Measurements from ENCODE around the gene CD2BP2. TPM values are rescaled to one million over a fixed set of nuclear protein-coding genes. Genes with fewer than 3 reads are reported as not detected.
"Not testable (repeated sequence)": the region's sequence is repeated elsewhere in the genome, so short reads cannot be mapped to it uniquely, and the experiment has no call there.

CD2BP2 gene
- total RNA-seq, 1 donor from 2014 or later: 85.2 TPM

DNA sequence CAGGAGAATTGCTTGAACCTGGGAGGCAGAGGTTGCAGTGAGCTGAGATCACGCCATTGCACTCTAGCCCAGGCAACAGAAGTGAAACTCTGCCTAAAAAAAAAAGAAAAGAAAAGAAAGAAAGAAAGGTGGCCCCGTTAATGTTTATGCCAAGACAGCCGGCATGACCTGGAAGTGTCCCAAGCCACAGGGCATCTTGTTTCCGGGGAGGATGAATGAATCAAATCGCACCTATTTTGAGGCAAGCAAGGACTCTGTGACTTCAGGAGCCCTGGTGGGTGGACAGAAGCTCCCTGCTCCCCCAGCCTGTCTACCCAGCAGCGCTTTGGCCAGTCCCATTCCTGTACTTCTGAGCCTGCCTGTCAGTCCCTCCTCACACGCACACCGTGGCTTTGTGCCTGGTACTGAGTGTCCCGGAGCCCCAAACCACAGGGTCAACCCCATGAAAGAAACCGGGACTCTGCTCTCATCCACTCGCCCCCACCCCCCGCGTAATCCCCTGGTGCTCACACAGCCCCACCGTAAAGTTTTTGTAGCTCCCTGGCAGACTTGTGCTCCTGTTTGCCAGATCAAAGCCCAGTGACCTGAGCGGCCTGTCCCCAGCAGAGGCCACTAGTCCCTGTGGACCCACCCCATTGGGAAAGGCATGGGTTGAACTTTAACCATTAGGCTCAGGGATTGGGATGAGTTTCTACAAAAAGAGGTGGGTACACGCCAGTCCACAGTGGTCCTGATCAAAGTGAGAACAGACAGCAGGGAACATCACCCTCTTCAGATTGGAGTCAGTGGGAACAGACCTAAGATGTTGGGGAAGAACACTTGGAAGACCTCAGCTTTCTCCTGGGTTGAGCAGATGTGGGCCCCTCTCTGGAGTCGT, 19.3 kb downstream of the CD2BP2 start:
- Mint-ChIP-seq H3K36me3 (ENCODE audit: low read depth) (no peaks in the 10 kb centered on the region), H3K4me3 (peak overlapping the region; percentile 86), H3K27me3 (ENCODE audit: low read depth) (no peaks in the 10 kb centered on the region), H3K4me1 (peaks cover 10% of the 10 kb centered on the region), H3K9me3 (no peaks in the 10 kb centered on the region), H3K27ac (ENCODE audit: unreplicated experiment) (no peak overlapping the region)
- no peak for DNase-seq (ENCODE audit: low read depth, low spot score)
- TF ChIP-seq, protein P1, sequence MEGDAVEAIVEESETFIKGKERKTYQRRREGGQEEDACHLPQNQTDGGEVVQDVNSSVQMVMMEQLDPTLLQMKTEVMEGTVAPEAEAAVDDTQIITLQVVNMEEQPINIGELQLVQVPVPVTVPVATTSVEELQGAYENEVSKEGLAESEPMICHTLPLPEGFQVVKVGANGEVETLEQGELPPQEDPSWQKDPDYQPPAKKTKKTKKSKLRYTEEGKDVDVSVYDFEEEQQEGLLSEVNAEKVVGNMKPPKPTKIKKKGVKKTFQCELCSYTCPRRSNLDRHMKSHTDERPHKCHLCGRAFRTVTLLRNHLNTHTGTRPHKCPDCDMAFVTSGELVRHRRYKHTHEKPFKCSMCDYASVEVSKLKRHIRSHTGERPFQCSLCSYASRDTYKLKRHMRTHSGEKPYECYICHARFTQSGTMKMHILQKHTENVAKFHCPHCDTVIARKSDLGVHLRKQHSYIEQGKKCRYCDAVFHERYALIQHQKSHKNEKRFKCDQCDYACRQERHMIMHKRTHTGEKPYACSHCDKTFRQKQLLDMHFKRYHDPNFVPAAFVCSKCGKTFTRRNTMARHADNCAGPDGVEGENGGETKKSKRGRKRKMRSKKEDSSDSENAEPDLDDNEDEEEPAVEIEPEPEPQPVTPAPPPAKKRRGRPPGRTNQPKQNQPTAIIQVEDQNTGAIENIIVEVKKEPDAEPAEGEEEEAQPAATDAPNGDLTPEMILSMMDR (conservative IDR thresholded peaks at IDR 0.05): no peak

DNA sequence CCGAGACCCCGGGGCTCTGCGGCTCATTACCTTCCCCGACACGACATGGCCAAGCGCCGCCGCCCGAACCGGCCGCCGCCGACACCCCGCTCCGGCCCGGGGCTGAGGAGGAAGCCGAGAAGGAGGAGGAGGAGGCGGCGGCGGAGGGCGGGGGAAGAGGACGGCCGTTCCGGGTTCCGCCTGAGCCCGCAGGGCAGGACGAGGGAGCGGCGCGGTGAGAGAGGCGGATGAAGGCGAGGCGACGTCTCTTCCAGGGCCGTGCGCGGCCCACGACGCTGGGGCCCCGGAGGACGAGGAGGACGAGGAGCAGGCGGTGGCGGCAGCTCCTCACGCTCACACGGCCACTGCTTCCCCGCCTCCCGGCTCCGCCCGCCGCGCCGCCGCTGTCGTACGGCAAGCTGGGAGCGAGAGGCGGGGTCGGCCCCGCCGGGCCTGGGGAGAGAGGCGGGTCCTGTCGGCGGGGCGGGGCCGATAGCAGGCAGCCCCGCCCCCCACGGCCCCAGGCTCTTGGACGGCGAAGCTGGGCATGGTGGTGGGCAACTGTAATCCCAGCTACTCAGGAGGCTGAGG, 20.0 kb downstream of the CD2BP2 start:
- H3K27me3 Mint-ChIP-seq (ENCODE audit: low read depth); H3K36me3 Mint-ChIP-seq (ENCODE audit: low read depth); H3K9me3 Mint-ChIP-seq; H3K27ac Mint-ChIP-seq (ENCODE audit: unreplicated experiment): not testable (repeated sequence)
- H3K4me1 Mint-ChIP-seq: peaks cover 13% of the 10 kb centered on the region
- peak overlapping the region; percentile 86 for H3K4me3 Mint-ChIP-seq
- peak; percentile 72 for DNase-seq (ENCODE audit: low read depth, low spot score)

DNA sequence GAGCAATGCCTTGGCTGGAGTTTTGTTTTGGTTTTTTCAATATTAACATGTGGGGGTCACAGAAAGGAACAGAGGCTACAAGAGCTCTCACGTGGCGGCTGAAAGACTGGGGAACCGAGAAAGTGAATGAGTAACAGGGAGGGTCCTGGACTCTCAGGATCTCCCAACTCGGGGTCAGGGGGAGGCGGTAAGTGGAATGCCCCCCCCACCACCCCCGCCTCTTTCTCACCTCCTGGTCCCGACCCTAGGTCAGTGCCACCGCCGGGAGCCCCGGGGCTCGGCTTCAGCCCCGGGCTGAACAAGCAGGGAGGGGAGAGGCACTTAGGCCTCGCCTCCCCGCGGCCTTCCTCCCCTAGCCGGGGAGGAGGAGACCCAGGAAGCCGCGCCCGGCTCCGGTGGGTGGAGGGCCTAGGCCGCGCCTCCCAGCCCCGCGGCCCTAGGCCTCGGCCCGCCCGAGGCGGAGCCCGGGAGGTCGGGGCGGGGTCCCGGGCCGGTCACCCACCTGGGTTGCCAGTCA, 20.6 kb downstream of the CD2BP2 start:
- Mint-ChIP-seq H3K27ac (ENCODE audit: unreplicated experiment) (peak overlapping the region; percentile 94), H3K4me1 (peaks cover 13% of the 10 kb centered on the region), H3K4me3 (peak overlapping the region; percentile 95)
- DNase-seq (ENCODE audit: low read depth, low spot score): peak; percentile 50
- not testable (repeated sequence) for H3K27me3 Mint-ChIP-seq (ENCODE audit: low read depth); H3K9me3 Mint-ChIP-seq; H3K36me3 Mint-ChIP-seq (ENCODE audit: low read depth)

DNA sequence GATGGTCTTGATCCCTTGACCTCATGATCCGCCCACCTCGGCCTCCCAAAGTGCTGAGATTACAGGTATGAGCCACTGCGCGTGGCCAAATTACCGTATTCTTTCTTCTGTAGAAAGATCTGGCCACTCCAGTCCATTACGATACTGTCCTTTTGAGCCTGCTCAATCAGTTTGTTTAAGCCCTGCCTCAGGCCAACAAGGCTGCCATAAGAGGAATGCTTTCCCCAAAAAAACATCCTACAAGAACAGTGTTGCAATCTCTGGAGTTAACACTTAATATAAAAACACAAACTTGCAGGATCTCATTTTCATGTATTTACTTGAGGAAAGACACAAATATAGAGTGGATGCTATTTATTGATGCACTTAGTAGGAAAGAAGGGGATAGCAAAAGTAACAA, 30.9 kb downstream of the CD2BP2 start:
- not testable (repeated sequence) for H3K9me3 Mint-ChIP-seq; H3K4me1 Mint-ChIP-seq; H3K36me3 Mint-ChIP-seq (ENCODE audit: low read depth); H3K27ac Mint-ChIP-seq (ENCODE audit: unreplicated experiment); H3K4me3 Mint-ChIP-seq; DNase-seq (ENCODE audit: low read depth, low spot score); H3K27me3 Mint-ChIP-seq (ENCODE audit: low read depth)

DNA sequence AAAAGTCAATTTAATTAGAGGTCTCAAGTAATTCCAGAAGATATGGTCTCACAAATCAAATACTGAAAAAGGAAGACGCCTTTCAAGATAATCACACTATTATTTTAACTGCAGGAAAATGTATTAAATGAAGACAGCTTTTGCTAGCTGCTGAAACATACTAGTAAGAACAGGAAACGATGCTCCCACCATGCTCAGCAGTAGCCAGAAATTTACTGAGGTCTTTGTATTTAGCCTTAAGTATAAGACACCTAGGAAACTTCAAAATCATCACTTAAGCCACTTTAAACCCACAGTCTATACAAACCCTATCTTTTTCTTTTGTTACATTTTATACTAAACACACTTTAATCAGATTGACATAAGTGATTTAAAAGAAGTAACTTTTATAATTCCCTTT, 36.5 kb downstream of the CD2BP2 start:
- not testable (repeated sequence) for H3K36me3 Mint-ChIP-seq (ENCODE audit: low read depth); H3K27ac Mint-ChIP-seq (ENCODE audit: unreplicated experiment); H3K4me1 Mint-ChIP-seq; DNase-seq (ENCODE audit: low read depth, low spot score); H3K9me3 Mint-ChIP-seq; H3K4me3 Mint-ChIP-seq; H3K27me3 Mint-ChIP-seq (ENCODE audit: low read depth)

DNA sequence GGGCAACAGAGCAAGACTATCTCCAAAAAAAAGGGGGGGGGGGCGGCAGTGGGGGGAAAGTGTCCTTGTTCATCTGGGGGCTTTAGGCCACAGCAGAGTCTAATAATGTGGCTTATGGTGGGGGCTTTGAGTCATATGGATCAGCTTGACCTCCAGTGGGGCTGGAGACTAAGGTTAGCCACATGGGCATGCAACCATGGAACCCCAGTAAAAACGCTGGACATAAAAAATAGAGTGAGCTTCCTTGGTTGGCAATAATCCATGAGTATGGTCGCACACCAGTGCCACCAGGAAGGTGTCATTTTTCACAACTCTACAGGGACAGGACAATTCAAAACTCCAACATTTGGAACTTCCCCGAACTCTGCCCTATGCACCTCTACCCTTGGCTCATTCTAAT, 44.2 kb downstream of the CD2BP2 start:
- H3K27me3 Mint-ChIP-seq (ENCODE audit: low read depth); H3K4me1 Mint-ChIP-seq; H3K4me3 Mint-ChIP-seq; H3K27ac Mint-ChIP-seq (ENCODE audit: unreplicated experiment); DNase-seq (ENCODE audit: low read depth, low spot score); H3K9me3 Mint-ChIP-seq; H3K36me3 Mint-ChIP-seq (ENCODE audit: low read depth): not testable (repeated sequence)

DNA sequence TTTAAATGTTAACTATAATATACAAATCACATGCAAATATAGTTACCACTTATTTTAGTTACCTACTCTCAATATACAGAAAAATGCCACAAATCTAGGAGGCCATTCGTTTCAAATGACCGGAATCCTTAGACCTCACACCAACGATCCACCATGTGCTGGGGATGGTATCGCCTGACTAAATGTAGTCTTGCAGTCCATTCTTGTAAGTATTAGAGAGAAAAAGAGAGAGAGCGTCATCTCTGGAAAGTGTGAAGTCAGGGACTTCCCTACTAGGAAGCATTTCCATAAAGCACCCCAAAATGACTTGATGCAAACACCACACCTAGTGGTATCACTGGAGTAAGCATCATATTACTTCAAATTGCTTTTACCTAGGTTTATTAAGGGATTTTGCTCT, 45.9 kb downstream of the CD2BP2 start:
- not testable (repeated sequence) for DNase-seq (ENCODE audit: low read depth, low spot score); H3K9me3 Mint-ChIP-seq; H3K4me1 Mint-ChIP-seq; H3K36me3 Mint-ChIP-seq (ENCODE audit: low read depth); H3K27me3 Mint-ChIP-seq (ENCODE audit: low read depth); H3K4me3 Mint-ChIP-seq; H3K27ac Mint-ChIP-seq (ENCODE audit: unreplicated experiment)

Other genes starting within 250 kb of the CD2BP2 start
- gene GDPD3, start 241.8 kb downstream of the CD2BP2 start, total RNA-seq: 6.7 and 7.7 TPM in 2 replicates
- 60.5 and 62.6 TPM in 2 replicates for gene MAPK3, start 232.1 kb downstream of the CD2BP2 start, total RNA-seq
- gene CORO1A, start 171.7 kb downstream of the CD2BP2 start, total RNA-seq: 25.2 and 25.8 TPM in 2 replicates
- 103 and 118 TPM in 2 replicates for gene BOLA2B, start 161.6 kb downstream of the CD2BP2 start, total RNA-seq
- gene SLX1A, start 161.4 kb downstream of the CD2BP2 start, total RNA-seq: 45.0 and 69.1 TPM in 2 replicates
- 23.9 and 26.4 TPM in 2 replicates for gene SULT1A3, start 156.1 kb downstream of the CD2BP2 start, total RNA-seq
- gene NPIPB13, start 106.8 kb downstream of the CD2BP2 start, total RNA-seq: 11.2 and 15.4 TPM in 2 replicates
- 39.7 and 45.6 TPM in 2 replicates for gene TBC1D10B, start 15.2 kb upstream of the CD2BP2 start, total RNA-seq
- gene MYL11, start 19.5 kb upstream of the CD2BP2 start, total RNA-seq: not detected in 2 replicates
- 2.3 and 2.9 TPM in 2 replicates for gene SEPTIN1, start 27.3 kb upstream of the CD2BP2 start, total RNA-seq
- gene ZNF48, start 40.1 kb upstream of the CD2BP2 start, total RNA-seq: 59.9 and 60.9 TPM in 2 replicates
- 17.5 and 18.9 TPM in 2 replicates for gene ZNF771, start 52.3 kb upstream of the CD2BP2 start, total RNA-seq
- gene DCTPP1, start 74.7 kb upstream of the CD2BP2 start, total RNA-seq: 91.6 and 94.3 TPM in 2 replicates
- gene SEPHS2, start 90.6 kb upstream of the CD2BP2 start, total RNA-seq: 29.6 and 30.5 TPM in 2 replicates
- not detected in 2 replicates for gene ITGAL, start 117.4 kb upstream of the CD2BP2 start, total RNA-seq
- gene ZNF768, start 171.3 kb upstream of the CD2BP2 start, total RNA-seq: 64.0 and 68.5 TPM in 2 replicates
- 10.5 and 11.3 TPM in 2 replicates for gene ZNF747, start 179.6 kb upstream of the CD2BP2 start, total RNA-seq
- gene ZNF764, start 203.1 kb upstream of the CD2BP2 start, total RNA-seq: 20.7 and 22.3 TPM in 2 replicates
- 13.4 and 14.3 TPM in 2 replicates for gene ZNF688, start 216.4 kb upstream of the CD2BP2 start, total RNA-seq
- 37.6 and 38.3 TPM in 2 replicates for gene ZNF785, start 230.4 kb upstream of the CD2BP2 start, total RNA-seq